Stimulated activated CD8-positive, alpha-beta memory T cell treated with anti-CD3 and anti-CD28 coated beads, Interleukin-15, amount 100 ng/mL, for 48 hours (primary cell): Measurements from ENCODE around the gene TINAGL1.

Experiments used
- DNase-seq, 2 donors: peaks; one replicate each; pipeline ENCODE4 v3.0.0-alpha.2; 2020; ENCODE audit warnings: low read depth in 2 of 2

TINAGL1 gene

DNA sequence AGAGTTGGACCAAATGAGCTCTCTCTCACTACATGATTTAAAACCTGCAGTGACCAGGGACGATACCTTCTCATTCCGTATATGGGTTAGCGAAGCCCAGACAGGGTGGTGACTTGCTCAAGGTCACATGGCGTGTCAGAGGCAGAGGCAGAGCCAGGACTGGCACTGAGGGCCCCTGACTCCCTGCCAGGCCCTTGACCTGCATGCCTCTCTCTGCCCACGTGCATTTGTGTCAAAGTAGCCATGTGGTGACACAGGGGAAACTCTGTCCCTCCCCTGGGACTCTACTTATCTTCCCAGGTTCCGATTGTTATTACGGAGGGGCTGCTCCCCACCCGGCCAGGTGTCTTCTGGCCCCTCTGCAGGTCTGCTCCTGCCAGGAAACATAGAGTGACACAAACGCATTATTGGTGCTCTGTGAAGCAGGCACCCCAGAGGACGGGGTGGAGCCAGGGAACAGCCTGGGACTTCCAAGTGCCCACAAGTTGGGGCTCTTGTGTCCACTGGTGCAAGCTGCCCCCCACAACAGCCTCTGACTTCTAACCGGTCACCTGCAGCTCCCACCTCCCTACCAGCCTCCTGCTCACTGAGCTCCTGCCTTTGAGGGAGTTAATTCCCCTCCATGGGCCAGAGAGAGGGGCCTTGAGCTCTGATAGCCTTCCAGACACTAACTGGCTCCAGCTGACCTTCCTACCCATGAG lies 7.3 kb upstream of the TINAGL1 start:
- no peak for DNase-seq

DNA sequence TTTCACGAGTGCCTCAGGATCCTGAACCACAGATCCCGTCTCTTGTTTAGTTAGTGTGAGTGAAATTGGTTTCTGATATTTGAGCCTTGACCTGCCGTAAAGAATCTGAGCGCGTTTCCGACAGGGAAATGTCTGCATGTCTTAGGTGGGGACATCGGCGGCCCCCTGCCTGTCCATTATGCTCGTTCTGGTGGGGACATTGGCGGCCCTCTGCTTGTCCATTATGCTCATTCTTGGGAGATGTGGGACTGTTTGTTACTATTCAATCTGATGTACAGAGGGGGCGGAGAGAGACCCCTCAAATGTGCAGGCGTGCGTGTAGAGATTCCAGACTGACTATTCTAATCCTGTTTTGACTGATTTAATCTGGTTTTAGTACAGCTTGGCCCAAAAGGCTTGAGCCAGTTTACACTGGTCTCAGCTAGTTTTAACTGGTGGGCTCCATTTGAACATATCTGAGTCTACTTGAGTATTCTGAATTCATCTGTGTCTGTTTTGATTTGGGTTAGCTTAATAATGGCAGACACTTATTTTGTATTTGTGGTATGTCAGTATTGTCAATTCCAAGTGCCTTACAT lies 6.6 kb upstream of the TINAGL1 start:
- DNase-seq = no peak

DNA sequence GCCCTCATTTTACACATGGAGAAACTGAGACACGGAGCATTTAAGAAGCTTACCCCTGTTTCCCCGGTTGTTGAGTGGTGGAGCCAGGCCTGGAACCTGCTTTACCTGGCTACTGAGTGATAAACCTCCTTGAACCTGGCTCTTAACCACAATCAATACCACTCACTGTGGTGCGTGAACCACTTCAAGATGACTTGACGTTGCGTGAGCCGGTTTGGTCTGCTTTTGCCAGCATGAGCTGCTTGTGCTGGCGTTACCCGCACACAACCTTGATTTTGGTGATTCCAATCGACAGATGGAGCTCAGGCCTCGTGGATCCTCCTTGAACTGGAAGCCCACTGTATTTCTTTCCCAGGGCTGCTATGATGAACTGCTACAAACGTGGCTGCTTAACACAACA lies 6.1 kb upstream of the TINAGL1 start:
- DNase-seq = no peak

DNA sequence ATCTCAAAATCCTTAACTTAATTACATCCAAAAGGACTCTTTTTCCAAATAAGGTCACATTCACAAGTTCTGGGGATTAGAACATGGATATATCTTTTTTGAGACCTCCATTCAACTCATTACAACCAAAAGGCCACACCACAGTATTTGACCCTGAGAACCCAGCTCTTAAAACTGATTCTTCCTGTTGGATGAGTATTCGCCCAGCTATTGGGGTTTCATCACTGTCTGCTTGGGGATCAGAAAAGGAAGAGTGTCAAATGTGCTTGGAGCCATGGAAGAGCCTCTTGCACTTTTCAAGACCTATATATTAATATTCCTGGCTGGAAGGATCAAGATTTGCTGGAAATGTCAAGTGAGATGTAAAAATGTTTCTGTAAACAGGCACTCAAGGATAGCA lies 5.4 kb upstream of the TINAGL1 start:
- DNase-seq = no peak

DNA sequence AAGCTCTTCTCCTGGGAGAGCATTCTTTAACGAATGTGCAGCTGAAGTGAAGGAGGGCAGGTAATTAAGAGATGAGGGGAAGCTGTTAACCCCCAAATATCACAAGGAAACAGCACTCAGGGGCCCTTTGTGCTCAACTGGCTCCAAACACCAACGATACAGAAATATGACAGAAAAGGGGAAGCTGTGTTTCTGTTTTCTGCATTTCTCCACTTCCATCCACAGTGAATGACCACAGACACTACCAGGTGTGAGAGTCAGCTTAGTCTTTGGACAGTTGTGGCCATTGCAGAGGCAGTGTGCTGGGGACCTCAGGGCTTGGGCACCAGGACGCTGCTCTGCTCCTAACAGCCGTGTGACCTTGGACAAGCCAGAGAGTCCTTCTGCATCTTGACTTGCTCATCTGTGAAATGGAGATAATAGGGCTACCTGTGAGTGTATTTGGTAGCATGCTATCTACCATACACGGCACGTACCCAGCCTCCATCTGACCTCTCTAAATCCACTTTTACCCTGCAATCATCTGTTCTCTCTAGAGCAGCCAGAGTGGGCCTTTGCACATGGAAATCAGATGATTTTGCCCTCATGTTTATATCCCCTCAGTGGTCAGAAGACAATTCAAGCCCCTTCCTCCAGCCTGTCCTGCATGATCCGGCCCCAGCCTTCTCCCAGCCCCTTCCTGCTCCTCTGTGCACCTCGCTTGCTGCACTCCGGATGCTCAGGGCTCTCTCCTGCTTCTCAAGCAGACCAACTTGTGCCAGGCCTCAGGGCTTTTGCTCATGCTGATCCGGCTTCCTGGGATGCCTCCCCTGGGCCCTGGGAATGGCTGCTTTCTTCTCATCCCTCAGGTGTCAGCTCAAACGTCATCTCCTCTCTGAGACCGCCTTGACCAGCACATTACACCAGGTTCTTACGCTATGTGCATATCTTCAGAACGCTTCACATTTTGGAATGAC lies 4.7 kb upstream of the TINAGL1 start:
- DNase-seq = no peak

DNA sequence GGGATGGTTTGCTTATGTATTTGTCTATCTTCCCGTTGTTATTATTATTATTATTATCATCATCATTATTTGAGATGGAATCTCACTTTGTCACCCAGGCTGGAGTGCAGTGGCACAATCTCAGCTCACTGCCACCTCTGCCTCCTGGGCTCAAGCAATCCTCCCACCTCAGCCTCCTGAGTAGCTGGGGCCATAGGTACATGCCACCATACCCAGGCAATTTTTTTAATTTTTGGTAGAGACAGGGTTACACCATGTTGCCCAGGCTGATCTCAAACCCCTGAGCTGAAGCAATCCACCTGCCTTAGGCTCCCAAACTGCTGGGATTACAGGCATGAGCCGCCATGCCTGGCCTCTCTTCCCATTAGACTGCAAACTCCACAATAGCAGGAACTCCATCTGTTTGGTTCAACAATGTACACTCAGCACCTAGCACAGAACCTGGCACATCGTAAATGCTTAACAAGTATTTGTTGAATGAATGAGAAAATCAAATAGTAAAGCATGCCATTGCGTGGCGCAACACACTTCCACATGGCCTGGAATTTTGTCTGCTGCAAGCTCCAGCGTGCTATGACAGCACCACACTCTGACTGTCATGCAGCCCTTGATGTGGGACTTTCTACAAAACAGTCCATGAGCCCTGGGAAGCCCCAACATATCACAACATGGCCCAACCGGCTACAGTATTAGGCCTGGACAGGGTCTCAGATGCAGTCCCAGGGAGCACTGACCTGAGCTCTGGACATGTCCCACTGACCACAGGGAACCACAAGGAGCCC lies 3.8 kb upstream of the TINAGL1 start:
- DNase-seq = no peak

DNA sequence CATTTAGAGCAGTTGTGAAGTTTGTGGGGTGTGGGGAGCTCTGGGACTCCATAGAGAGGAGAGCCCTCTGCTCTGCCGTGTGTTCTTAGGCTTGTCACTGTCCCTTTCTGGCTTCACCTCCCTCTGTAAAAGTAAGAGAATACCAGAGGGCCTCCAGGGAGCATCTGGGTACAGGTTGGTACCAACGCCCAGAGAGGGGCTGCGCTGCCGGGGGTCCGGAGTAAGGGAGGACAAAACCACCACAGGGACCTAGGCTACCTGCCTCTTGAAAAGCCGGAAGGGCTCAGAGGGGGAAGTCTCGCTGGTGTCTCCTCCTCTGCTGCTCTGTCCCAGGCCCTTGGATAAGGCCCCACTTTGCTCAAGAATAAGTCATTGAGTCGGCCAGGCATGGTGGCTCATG lies 3.1 kb upstream of the TINAGL1 start:
- DNase-seq = no peak

DNA sequence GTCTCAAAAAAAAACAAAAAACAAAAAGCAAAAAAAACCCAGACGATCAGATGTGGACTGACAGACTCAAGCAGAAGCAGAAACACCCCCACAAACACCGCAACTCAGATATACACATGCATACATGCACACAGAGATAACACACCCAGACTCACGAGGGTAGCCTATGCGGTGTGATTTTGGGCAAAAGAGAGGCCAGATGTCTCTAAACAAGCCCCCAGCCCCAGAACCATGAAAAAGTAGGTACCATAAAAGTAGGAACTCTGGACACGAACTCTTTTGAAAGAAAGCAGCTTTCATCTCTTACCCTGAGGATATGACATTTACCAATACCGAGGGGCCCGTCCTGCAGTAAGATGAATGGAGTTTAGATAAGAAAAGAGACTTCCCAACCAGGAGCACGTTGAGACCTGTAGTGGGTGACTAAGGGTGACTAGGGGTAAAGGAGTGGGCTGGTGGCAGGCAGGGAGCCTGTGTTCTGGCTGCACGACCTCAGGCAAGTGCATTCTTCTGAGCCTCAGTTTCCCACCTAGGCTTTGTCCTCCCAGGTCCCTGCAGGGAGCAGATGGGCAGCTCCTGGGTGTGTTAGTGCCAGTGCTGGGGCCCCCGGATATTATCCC lies 1.5 kb upstream of the TINAGL1 start:
- DNase-seq = no peak

DNA sequence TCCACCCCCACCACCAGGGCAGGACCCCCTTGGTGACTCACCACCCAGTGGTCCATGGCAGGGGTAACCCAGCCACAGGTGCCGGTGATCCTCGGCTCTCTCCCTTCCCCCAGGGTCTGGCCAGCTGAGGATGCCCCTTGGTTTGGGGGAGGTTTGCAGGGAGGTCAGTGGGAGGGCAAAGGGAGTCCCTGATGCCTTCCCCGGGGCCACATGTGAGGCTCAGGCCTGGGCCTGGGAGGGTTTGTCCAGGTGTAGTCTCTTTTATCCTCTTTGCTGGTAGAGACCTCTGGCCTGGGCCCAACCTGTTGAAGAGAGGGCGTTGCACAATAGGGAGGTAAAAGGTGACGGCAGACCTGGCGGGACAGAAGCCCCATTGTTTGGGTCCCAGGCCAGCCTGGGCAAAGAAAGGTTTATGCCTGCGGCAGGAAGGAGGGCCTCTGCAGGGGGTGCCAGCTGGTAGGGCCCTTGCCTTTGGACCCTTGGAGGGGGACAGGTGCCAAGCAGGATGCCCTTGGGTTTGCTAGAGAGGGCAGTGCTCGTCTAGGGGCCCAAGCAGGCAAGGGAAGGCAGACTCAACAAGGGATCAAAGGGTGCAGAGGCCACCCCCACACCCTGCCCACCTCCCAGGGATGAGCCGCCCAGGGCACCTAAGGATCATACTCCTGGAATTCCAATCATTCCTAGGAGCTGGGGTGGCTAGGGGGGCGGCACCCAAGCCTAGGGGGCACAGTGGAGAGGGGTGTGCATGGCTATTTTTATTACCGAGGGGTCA lies 760 bp upstream of the TINAGL1 start:
- DNase-seq = no peak

DNA sequence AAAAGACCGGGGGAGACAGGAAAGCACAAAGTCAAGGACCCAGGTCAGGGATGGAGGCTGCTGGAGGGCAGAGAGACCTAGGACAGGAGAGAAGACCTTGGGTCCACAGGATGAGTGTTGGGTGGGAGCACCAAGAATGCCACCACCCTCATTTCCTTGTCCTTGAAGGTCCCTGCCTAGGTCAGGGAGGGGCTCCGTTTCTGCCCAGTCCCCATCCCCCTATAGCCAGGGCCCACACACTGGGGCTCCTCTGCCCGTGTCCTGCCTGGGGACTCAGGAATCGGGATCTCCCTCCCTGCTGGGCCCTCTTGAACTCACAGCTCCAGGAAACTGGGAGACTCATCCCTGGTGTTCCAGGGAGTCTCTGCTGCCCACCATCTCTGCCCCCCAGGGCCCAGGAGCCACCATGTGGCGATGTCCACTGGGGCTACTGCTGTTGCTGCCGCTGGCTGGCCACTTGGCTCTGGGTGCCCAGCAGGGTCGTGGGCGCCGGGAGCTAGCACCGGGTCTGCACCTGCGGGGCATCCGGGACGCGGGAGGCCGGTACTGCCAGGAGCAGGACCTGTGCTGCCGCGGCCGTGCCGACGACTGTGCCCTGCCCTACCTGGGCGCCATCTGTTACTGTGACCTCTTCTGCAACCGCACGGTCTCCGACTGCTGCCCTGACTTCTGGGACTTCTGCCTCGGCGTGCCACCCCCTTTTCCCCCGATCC lies 584 bp downstream of the TINAGL1 start:
- DNase-seq = no peak

DNA sequence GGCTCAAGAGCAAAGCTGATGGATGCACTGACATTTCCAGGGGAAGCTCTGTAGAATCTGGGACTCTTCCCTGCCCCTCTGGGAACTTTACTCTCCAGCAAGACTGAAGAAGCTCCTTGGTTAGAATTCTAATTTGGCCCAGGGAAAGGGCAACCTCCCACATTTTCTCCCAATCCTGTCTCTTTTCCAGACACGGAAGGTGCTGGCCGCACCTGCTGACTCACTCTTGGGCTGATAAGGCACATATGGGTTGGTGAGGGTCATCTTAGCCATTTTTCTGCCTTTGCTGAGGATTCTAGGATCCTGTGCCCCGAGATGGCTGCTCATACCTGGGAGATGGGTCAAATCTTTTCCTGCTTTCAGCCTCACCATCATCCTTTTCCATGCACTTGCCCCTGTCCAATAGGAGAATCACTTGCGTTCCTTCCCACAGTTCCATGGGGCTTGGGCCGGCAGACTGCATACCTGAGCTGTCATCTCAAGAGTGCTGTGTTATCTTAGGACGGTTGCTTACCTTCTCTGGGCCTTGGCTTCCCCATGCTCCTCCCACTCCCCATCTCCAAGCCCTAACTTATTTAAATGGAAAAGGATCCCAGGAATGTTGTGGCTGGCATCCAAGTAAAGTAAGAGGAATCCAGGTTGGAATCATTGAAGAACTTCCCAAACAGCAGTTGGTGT lies 1.3 kb downstream of the TINAGL1 start:
- no peak for DNase-seq

DNA sequence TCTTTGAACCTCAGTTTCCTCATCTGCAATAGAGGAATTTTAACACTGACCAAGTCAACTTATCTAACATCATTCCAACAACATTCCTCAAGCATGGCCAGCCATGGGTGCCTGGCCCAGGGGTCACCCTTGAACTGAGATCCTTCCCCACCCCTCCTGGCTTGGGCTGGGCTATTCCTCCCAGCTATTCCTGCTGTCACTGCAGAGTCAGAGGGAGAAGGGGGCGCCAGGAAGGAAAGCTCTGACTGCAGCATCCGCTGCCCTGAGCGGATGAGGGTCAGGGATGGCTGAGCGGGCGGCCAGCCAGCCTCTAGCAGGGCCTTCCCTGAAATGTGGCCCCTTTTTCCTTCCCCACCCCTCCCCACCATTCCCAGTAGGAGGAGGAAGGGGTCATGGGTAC lies 3.1 kb downstream of the TINAGL1 start:
- no peak for DNase-seq

DNA sequence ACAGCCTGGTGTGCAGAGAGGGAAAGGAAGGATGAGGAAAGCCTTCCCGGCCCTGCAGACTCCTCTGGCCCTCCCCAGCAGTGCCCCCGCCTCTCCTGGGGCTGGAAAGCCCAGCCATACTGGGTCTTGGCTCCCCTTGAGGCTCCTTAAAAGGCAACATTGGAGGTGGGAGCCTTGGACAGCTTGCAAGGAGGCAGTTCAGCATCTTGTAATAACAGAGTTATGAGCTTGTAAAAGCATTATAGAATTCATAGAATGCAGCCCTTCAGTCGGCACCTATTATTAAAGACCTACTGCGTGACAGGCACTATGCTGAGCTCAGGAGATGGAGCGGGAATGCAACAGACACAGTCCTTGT lies 4.2 kb downstream of the TINAGL1 start:
- DNase-seq = no peak

DNA sequence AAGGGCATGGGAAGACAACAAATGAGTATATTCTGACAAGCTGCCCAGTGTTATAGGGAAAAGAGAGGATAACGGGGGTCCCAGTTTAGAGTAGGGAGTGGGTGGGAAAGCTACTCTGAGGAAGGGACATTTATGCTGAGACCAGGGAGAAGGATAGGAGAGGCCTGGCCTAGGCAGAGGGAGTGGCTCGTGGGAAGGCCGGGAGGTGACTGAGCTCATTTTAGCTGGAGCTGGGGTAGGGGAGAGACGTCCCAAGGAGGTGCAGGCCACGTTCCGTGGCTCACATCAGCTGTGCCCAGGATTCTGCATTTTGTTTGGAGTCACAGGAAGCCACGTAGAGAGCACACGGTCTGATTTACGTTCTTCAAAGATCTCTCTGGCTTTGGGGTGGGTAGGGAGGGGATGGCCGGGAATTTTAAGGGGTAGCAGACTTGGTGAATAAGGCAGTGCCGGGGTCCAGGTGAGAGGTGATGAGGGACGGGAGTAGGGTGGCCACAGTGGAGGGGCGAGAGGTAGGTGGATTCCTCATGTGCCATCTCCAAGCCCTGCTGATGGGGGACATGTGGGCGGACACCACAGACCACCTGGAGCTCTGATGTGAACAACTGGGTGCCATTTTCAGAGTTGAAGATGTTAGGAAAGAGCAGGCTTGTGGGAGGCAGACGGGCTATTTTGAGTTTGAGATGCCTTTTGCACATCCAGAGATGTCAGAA lies 4.7 kb downstream of the TINAGL1 start:
- no peak for DNase-seq

DNA sequence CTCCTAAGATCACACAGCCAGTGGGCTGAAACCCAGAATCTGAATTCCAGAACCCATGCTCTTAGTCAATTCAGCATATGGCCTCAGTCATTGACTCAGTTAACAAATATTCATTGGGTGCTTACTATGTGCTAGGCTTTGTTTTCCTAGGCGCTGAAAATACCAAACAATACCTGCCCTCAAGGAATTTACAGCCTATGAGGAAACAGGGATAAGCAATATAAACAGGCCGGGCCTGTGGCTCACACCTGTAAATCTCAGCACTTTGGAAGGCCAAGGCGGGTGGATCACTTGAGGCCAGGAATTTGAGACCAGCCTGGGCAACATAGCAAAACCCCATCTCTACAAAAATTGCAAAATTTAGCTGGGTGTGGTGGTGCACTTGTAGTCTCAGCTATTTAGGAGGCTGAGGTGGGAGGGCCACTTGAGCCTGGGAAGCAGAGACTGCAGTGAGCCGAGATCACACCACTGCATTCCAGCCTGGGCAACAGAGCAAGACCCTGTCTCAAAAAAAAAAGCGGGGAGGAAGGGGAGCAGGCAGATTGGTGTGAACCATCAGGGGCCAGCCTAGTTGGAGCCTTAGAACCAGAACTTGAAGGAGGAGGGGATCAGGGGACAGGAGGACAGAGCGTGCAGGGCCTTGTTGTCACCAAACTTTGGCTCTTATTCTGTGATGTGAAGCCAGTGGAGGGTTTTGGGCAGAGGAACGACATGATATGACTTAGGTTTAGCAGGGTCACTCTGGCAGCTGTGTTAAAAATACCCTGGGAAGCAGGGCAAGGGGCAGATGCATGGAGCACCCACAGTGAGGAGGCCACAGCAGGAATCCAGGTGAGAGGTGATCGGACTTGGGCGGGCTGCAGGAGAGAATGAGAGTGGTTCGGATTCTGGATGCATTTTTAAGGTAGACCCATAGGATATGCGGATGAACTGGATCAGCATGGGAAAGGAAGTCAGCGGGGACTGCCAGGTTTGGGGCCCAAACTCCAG lies 5.8 kb downstream of the TINAGL1 start:
- no peak for DNase-seq

DNA sequence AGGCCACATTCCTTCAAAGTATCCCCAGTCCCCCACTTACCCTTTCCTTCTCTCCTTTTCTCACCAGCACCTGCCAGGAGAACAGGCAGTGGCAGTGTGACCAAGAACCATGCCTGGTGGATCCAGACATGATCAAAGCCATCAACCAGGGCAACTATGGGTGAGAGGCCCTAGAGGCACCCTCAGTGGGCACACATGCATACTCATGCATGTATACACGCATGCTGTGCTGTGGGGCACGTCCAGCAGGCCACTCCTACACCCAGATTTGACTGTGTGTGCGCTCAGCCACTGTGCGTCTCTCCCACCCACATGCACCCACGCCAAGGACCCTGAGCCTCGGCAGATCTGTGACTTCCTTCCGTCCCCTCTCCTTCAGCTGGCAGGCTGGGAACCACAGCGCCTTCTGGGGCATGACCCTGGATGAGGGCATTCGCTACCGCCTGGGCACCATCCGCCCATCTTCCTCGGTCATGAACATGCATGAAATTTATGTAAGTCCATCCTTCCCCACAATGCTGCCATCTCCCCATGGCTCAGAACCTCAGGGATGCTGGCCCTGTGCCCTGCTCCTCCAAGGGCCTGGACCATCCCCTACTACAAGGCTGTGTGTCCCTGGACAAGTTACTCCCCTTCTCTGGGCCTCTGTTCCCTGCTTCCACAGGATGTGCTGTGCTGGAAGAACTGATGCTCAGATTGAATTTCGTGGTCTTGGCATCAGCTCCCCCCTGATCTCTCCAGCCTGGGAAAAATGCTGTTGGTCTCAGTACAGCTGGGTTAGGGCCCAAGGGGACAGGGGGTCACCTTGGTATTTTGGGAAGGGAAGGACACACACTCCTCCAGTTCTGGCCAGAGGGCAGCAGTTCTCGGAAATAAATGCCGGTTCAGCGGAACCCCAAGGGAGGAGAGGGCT lies 7.0 kb downstream of the TINAGL1 start:
- no peak for DNase-seq
